ENCODE measurements around the gene ATXN7L3B. TPM values are rescaled to one million over a fixed set of nuclear protein-coding genes. Genes with fewer than 3 reads are reported as not detected.

ATXN7L3B gene
- total RNA-seq, 4 donors from 2014 or later = 27.5 to 35.6 (median 31.1) TPM

GRCh38 chr12:74552201-74552600 is 14.6 kb downstream of the ATXN7L3B start:
- TF ChIP-seq CTCF (IDR thresholded peaks at IDR 0.05) (no peak), POLR2AphosphoS5 (IDR thresholded peaks at IDR 0.05) (no peak), EP300 (IDR thresholded peaks at IDR 0.05) (no peak), POLR2A (IDR thresholded peaks at IDR 0.05) (no peak)
- H3K4me1 ChIP-seq = no peaks in the 10 kb centered on the region
- 96% methylated on average over 2 of the region's 2 CpGs for WGBS
- H3K27ac ChIP-seq = no peak overlapping the region
- no peaks in the 10 kb centered on the region for H3K36me3 ChIP-seq
- H3K4me3 ChIP-seq = no peak overlapping the region
- no peak for DNase-seq (ENCODE audit: low spot score in 2 of 2)
- no peaks in the 10 kb centered on the region for H3K27me3 ChIP-seq
- H3K9me3 ChIP-seq = no peaks in the 10 kb centered on the region

GRCh38 chr12:74559728-74560127 is 22.1 kb downstream of the ATXN7L3B start:
- H3K9me3 ChIP-seq = no peaks in the 10 kb centered on the region
- no peak overlapping the region for H3K27ac ChIP-seq
- no peak for DNase-seq (ENCODE audit: low spot score in 2 of 2)
- WGBS = 45% methylated on average over 2 of the region's 2 CpGs
- no peak overlapping the region for H3K4me3 ChIP-seq
- no peaks in the 10 kb centered on the region for H3K4me1 ChIP-seq
- no peaks in the 10 kb centered on the region for H3K36me3 ChIP-seq
- H3K27me3 ChIP-seq = no peaks in the 10 kb centered on the region
- TF ChIP-seq EP300 (IDR thresholded peaks at IDR 0.05) (no peak), POLR2A (IDR thresholded peaks at IDR 0.05) (no peak), CTCF (IDR thresholded peaks at IDR 0.05) (no peak), POLR2AphosphoS5 (IDR thresholded peaks at IDR 0.05) (no peak)

- no peaks in the 10 kb centered on the region for H3K36me3 ChIP-seq
- no peaks in the 10 kb centered on the region for H3K9me3 ChIP-seq
- no peak overlapping the region for H3K27ac ChIP-seq
- H3K27me3 ChIP-seq = no peaks in the 10 kb centered on the region
- no peaks in the 10 kb centered on the region for H3K4me1 ChIP-seq
- DNase-seq (ENCODE audit: low spot score in 2 of 2) = no peak
- no peak for TF ChIP-seq CTCF (IDR thresholded peaks at IDR 0.05)
- TF ChIP-seq POLR2AphosphoS5 (IDR thresholded peaks at IDR 0.05) = no peak
- TF ChIP-seq EP300 (IDR thresholded peaks at IDR 0.05) = no peak
- no peak for TF ChIP-seq POLR2A (IDR thresholded peaks at IDR 0.05)
- no peak overlapping the region for H3K4me3 ChIP-seq
Measured at GRCh38 chr12:74563927-74564326, 26.3 kb downstream of the ATXN7L3B start.

GRCh38 chr12:74578486-74578885 is 40.9 kb downstream of the ATXN7L3B start:
- 86% methylated on average over 2 of the region's 2 CpGs for WGBS
- no peaks in the 10 kb centered on the region for H3K9me3 ChIP-seq
- H3K4me1 ChIP-seq = no peaks in the 10 kb centered on the region
- H3K27me3 ChIP-seq = no peaks in the 10 kb centered on the region
- DNase-seq (ENCODE audit: low spot score in 2 of 2) = no peak
- H3K4me3 ChIP-seq = no peak overlapping the region
- H3K27ac ChIP-seq = no peak overlapping the region
- no peak for TF ChIP-seq EP300 (IDR thresholded peaks at IDR 0.05)
- no peak for TF ChIP-seq CTCF (IDR thresholded peaks at IDR 0.05)
- no peak for TF ChIP-seq POLR2AphosphoS5 (IDR thresholded peaks at IDR 0.05)
- no peak for TF ChIP-seq POLR2A (IDR thresholded peaks at IDR 0.05)
- no peaks in the 10 kb centered on the region for H3K36me3 ChIP-seq

GRCh38 chr12:74579446-74579845 is 41.8 kb downstream of the ATXN7L3B start:
- 77% methylated on average over 1 of the region's 1 CpG for WGBS

More at GRCh38 chr12:74579446-74579845, 41.8 kb downstream of the ATXN7L3B start:
- no peaks in the 10 kb centered on the region for H3K9me3 ChIP-seq
- H3K27ac ChIP-seq = no peak overlapping the region
- TF ChIP-seq POLR2AphosphoS5 (IDR thresholded peaks at IDR 0.05) (no peak), POLR2A (IDR thresholded peaks at IDR 0.05) (no peak), EP300 (IDR thresholded peaks at IDR 0.05) (no peak), CTCF (IDR thresholded peaks at IDR 0.05) (no peak)
- no peak for DNase-seq (ENCODE audit: low spot score in 2 of 2)
- H3K36me3 ChIP-seq = no peaks in the 10 kb centered on the region
- no peak overlapping the region for H3K4me3 ChIP-seq
- H3K27me3 ChIP-seq = no peaks in the 10 kb centered on the region
- no peaks in the 10 kb centered on the region for H3K4me1 ChIP-seq
